GM04504 (cell line): ENCODE data around the gene IFNG.
"Not testable (repeated sequence)": the region's sequence is repeated elsewhere in the genome, so short reads cannot be mapped to it uniquely, and the experiment has no call there.

ENCODE experiments used
- DNase-seq: peaks from one replicate; pipeline ENCODE4 v3.0.0-alpha.2; 2012; ENCODE audit warnings: low read depth

IFNG gene

GRCh38 chr12:68159681-68160304 is at the start of gene IFNG:
Gene IFNG (minus strand): TSS chr12:68159740. CDS start chr12:68159615, 125 bp downstream.
- no peak for DNase-seq

- DNase-seq = not testable (repeated sequence)
These were observed 49.6 kb upstream of the IFNG start for GRCh38 chr12:68209048-68209728.

- no peak for DNase-seq
These were observed 47.7 kb upstream of the IFNG start for GRCh38 chr12:68207276-68207675.

GRCh38 chr12:68206446-68206845 is 46.9 kb upstream of the IFNG start:
- DNase-seq = no peak

GRCh38 chr12:68203460-68203875 is 43.9 kb upstream of the IFNG start:
- no peak for DNase-seq

- no peak for DNase-seq
These were observed 41.3 kb upstream of the IFNG start for GRCh38 chr12:68200854-68201253.

- no peak for DNase-seq
These were observed 39.6 kb upstream of the IFNG start for GRCh38 chr12:68199127-68199526.

- DNase-seq = no peak
These were observed 39.1 kb upstream of the IFNG start for GRCh38 chr12:68198507-68199086.

GRCh38 chr12:68190301-68190700 is 30.8 kb upstream of the IFNG start:
- DNase-seq = no peak

GRCh38 chr12:68189821-68190242 is 30.3 kb upstream of the IFNG start:
- peak; percentile 9 for DNase-seq

- DNase-seq = no peak
These were observed 26.1 kb upstream of the IFNG start for GRCh38 chr12:68185598-68185997.

GRCh38 chr12:68180792-68181744 is 21.5 kb upstream of the IFNG start:
- no peak for DNase-seq

- no peak for DNase-seq
These were observed 19.4 kb upstream of the IFNG start for GRCh38 chr12:68178774-68179439.

- DNase-seq = no peak
These were observed 18.6 kb upstream of the IFNG start for GRCh38 chr12:68178184-68178583.

- no peak for DNase-seq
These were observed 18.0 kb upstream of the IFNG start for GRCh38 chr12:68177562-68177961.

GRCh38 chr12:68176257-68176656 is 16.7 kb upstream of the IFNG start:
- no peak for DNase-seq

- DNase-seq = no peak
These were observed 16.1 kb upstream of the IFNG start for GRCh38 chr12:68175557-68176061.

- not testable (repeated sequence) for DNase-seq
These were observed 15.2 kb upstream of the IFNG start for GRCh38 chr12:68174761-68175160.

- DNase-seq = no peak
These were observed 14.3 kb upstream of the IFNG start for GRCh38 chr12:68173792-68174191.

GRCh38 chr12:68170726-68171125 is 11.2 kb upstream of the IFNG start:
- no peak for DNase-seq

GRCh38 chr12:68169213-68169889 is 9.8 kb upstream of the IFNG start:
- no peak for DNase-seq
